IPS DF 6.9 (cell line): ENCODE measurements around the gene GRXCR1.
A peak's percentile ranks its signal among the peaks of the same experiment; 100 is the strongest.

Source experiments
- DNase-seq: peaks from one replicate; pipeline ENCODE4 v3.0.0-alpha.2; 2013; ENCODE audit warnings: low read depth, low spot score
- H3K27ac ChIP-seq: one replicate; pipeline ENCODE4 v1.5.1; 2013; ENCODE audit warnings: low read length, control low read depth
- H3K27me3 ChIP-seq: 2 replicates; pipeline ENCODE4 v1.6.1; 2013; ENCODE audit warnings: mild to moderate bottlenecking, low read length; ENCODE audit not compliant: control insufficient read depth, insufficient read depth
- H3K36me3 ChIP-seq: 2 replicates; pipeline ENCODE4 v1.6.1; 2013; ENCODE audit warnings: low read length; ENCODE audit not compliant: control insufficient read depth, insufficient read depth
- H3K4me1 ChIP-seq: 2 replicates; pipeline ENCODE4 v1.6.1; 2013; ENCODE audit warnings: low read length; ENCODE audit not compliant: control insufficient read depth, insufficient read depth
- H3K4me3 ChIP-seq: 2 replicates; pipeline ENCODE4 v1.5.1; 2013; ENCODE audit warnings: mild to moderate bottlenecking, low read length
- H3K9me3 ChIP-seq: 2 replicates; pipeline ENCODE4 v1.6.1; 2013; ENCODE audit warnings: low read length, inconsistent platforms; ENCODE audit not compliant: control insufficient read depth, insufficient read depth
- WGBS: extraction: QIAGEN DNeasy Blood & Tissue Kit; methylation state at CpG from one replicate; pipeline ENCODE4 v1.1.7; 2013; ENCODE audit warnings: mixed read lengths, missing lambda C conversion rate; ENCODE audit not compliant: insufficient read length, insufficient coverage; 5-methylcytosine and 5-hydroxymethylcytosine counted together

Gene GRXCR1

GRCh38 chr4:42892413-42892812 lies at the start of gene GRXCR1:
Gene GRXCR1 (plus strand): TSS chr4:42892713. CDS start chr4:42893267, 554 bp downstream.
- WGBS: no CpG with 5 or more reads among the region's 2 CpGs
- H3K9me3 ChIP-seq: no peaks in the 10 kb centered on the region
- no peak within 1 kb of the TSS for H3K4me3 ChIP-seq
- H3K36me3 ChIP-seq: no peaks in the 10 kb centered on the region
- H3K27me3 ChIP-seq: no peaks in the 10 kb centered on the region
- no peaks in the 10 kb centered on the region for H3K4me1 ChIP-seq
- DNase-seq: no peak
- no peak within 1 kb of the TSS for H3K27ac ChIP-seq

GRCh38 chr4:42843694-42844093 lies 48.8 kb upstream of the GRXCR1 start:
- no peaks in the 10 kb centered on the region for H3K4me1 ChIP-seq
- DNase-seq: no peak
- H3K9me3 ChIP-seq: no peaks in the 10 kb centered on the region
- H3K36me3 ChIP-seq: no peaks in the 10 kb centered on the region
- H3K27ac ChIP-seq: no peak overlapping the region
- no peaks in the 10 kb centered on the region for H3K27me3 ChIP-seq
- whole genome bisulfite sequencing: no CpG with 5 or more reads among the region's 2 CpGs
- H3K4me3 ChIP-seq: no peak overlapping the region

- no peak for DNase-seq
- H3K4me1 ChIP-seq: no peaks in the 10 kb centered on the region
- no peaks in the 10 kb centered on the region for H3K9me3 ChIP-seq
- H3K27ac ChIP-seq: no peak overlapping the region
- no peaks in the 10 kb centered on the region for H3K36me3 ChIP-seq
- WGBS: no CpG with 5 or more reads among the region's 3 CpGs
- no peak overlapping the region for H3K4me3 ChIP-seq
- H3K27me3 ChIP-seq: no peaks in the 10 kb centered on the region
Measured at GRCh38 chr4:42844422-42845070, 48.0 kb upstream of the GRXCR1 start.

GRCh38 chr4:42845586-42845985 lies 46.9 kb upstream of the GRXCR1 start:
- H3K27me3 ChIP-seq: no peaks in the 10 kb centered on the region
- WGBS: no CpG with 5 or more reads among the region's 1 CpG
- H3K4me1 ChIP-seq: no peaks in the 10 kb centered on the region
- DNase-seq: no peak
- no peak overlapping the region for H3K4me3 ChIP-seq
- no peaks in the 10 kb centered on the region for H3K36me3 ChIP-seq
- no peaks in the 10 kb centered on the region for H3K9me3 ChIP-seq
- H3K27ac ChIP-seq: no peak overlapping the region

GRCh38 chr4:42855779-42856178 lies 36.7 kb upstream of the GRXCR1 start:
- Histone ChIP-seq H3K4me3 (no peak overlapping the region), H3K9me3 (no peaks in the 10 kb centered on the region), H3K27ac (no peak overlapping the region), H3K4me1 (no peaks in the 10 kb centered on the region), H3K27me3 (no peaks in the 10 kb centered on the region), H3K36me3 (no peaks in the 10 kb centered on the region)
- no peak for DNase-seq

GRCh38 chr4:42865572-42866189 lies 26.8 kb upstream of the GRXCR1 start:
- Histone ChIP-seq H3K9me3 (no peaks in the 10 kb centered on the region), H3K27ac (no peak overlapping the region), H3K4me3 (no peak overlapping the region), H3K27me3 (no peaks in the 10 kb centered on the region), H3K4me1 (no peaks in the 10 kb centered on the region), H3K36me3 (no peaks in the 10 kb centered on the region)
- DNase-seq: peak; percentile 35
- WGBS: no CpG with 5 or more reads among the region's 3 CpGs

- Histone ChIP-seq H3K4me3 (no peak overlapping the region), H3K9me3 (no peaks in the 10 kb centered on the region), H3K4me1 (no peaks in the 10 kb centered on the region), H3K36me3 (no peaks in the 10 kb centered on the region), H3K27ac (no peak overlapping the region), H3K27me3 (no peaks in the 10 kb centered on the region)
- no CpG with 5 or more reads among the region's 5 CpGs for WGBS
- no peak for DNase-seq
Measured at GRCh38 chr4:42871261-42871660, 21.3 kb upstream of the GRXCR1 start.

GRCh38 chr4:42871671-42872290 lies 20.7 kb upstream of the GRXCR1 start:
- Histone ChIP-seq H3K4me1 (no peaks in the 10 kb centered on the region), H3K9me3 (no peaks in the 10 kb centered on the region), H3K36me3 (no peaks in the 10 kb centered on the region), H3K27ac (no peak overlapping the region), H3K27me3 (no peaks in the 10 kb centered on the region), H3K4me3 (no peak overlapping the region)
- DNase-seq: no peak
- no CpG with 5 or more reads among the region's 2 CpGs for WGBS

- H3K27me3 ChIP-seq: no peaks in the 10 kb centered on the region
- H3K36me3 ChIP-seq: no peaks in the 10 kb centered on the region
- no peak overlapping the region for H3K4me3 ChIP-seq
- no peak for DNase-seq
- H3K27ac ChIP-seq: no peak overlapping the region
- WGBS: no CpG with 5 or more reads among the region's 3 CpGs
- no peaks in the 10 kb centered on the region for H3K4me1 ChIP-seq
- no peaks in the 10 kb centered on the region for H3K9me3 ChIP-seq
Measured at GRCh38 chr4:42878863-42879262, 13.7 kb upstream of the GRXCR1 start.

- Histone ChIP-seq H3K36me3 (no peaks in the 10 kb centered on the region), H3K4me3 (no peak overlapping the region), H3K9me3 (no peaks in the 10 kb centered on the region), H3K27ac (no peak overlapping the region), H3K4me1 (no peaks in the 10 kb centered on the region), H3K27me3 (no peaks in the 10 kb centered on the region)
- WGBS: no CpG with 5 or more reads among the region's 2 CpGs
- no peak for DNase-seq
Measured at GRCh38 chr4:42881253-42881652, 11.3 kb upstream of the GRXCR1 start.

- H3K4me3 ChIP-seq: no peak overlapping the region
- H3K36me3 ChIP-seq: no peaks in the 10 kb centered on the region
- no peak for DNase-seq
- H3K27me3 ChIP-seq: no peaks in the 10 kb centered on the region
- no peaks in the 10 kb centered on the region for H3K9me3 ChIP-seq
- no CpG with 5 or more reads among the region's 2 CpGs for WGBS
- H3K4me1 ChIP-seq: no peaks in the 10 kb centered on the region
- no peak overlapping the region for H3K27ac ChIP-seq
Measured at GRCh38 chr4:42891644-42892043, 869 bp upstream of the GRXCR1 start.
